Measurements from ENCODE around the gene CLEC18B.

DNA sequence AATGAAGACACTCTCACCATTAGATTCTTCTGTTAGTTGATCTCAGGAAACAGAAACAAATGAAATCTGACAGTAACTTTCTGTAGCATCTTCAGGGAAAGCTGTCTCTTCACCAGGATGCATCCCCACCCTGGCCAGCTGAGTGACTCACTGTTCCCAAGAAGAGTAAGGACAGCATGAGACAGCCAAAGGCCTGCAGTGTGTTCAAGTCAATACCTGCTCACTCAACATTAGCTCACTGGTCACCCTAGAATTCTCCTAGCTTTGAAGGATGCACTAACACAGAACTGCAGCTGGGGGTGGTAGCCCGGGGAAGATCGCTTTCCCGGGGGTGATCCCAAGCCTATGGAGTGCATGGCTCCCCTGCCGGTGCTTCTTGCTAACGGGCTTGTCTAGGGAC, 28.2 kb upstream of the CLEC18B start:
- TF ChIP-seq, protein P1, sequence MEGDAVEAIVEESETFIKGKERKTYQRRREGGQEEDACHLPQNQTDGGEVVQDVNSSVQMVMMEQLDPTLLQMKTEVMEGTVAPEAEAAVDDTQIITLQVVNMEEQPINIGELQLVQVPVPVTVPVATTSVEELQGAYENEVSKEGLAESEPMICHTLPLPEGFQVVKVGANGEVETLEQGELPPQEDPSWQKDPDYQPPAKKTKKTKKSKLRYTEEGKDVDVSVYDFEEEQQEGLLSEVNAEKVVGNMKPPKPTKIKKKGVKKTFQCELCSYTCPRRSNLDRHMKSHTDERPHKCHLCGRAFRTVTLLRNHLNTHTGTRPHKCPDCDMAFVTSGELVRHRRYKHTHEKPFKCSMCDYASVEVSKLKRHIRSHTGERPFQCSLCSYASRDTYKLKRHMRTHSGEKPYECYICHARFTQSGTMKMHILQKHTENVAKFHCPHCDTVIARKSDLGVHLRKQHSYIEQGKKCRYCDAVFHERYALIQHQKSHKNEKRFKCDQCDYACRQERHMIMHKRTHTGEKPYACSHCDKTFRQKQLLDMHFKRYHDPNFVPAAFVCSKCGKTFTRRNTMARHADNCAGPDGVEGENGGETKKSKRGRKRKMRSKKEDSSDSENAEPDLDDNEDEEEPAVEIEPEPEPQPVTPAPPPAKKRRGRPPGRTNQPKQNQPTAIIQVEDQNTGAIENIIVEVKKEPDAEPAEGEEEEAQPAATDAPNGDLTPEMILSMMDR (IDR thresholded peaks at IDR 0.05; ENCODE audit: low read depth, low read length), result no peak
- no peak for TF ChIP-seq POLR2A (IDR thresholded peaks at IDR 0.05; ENCODE audit: extremely low read depth, insufficient read length)

All from NB4 (cell line).